ENCODE measurements around the gene CASP3.
"Not testable (repeated sequence)": the region's sequence is repeated elsewhere in the genome, so short reads cannot be mapped to it uniquely, and the experiment has no call there.

DNA sequence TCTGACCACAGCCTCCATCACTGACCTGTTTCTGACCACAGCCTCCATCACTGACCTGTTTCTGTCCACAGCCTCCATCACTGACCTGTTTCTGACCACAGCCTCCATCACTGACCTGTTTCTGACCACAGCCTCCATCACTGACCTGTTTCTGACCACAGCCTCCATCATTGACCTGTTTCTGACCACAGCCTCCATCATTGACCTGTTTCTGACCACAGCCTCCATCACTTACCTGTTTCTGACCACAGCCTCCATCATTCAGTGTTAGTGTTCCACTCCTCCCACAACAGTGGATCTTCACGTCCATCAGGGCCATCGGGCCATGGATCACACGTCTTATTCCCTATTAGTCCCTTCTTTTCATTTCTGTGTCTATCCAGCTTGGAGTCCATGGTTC, 24.7 kb downstream of the CASP3 start:
- not testable (repeated sequence) for TF ChIP-seq POLR2AphosphoS5, POLR2A (IDR thresholded peaks at IDR 0.05)
- TF ChIP-seq, protein P1, sequence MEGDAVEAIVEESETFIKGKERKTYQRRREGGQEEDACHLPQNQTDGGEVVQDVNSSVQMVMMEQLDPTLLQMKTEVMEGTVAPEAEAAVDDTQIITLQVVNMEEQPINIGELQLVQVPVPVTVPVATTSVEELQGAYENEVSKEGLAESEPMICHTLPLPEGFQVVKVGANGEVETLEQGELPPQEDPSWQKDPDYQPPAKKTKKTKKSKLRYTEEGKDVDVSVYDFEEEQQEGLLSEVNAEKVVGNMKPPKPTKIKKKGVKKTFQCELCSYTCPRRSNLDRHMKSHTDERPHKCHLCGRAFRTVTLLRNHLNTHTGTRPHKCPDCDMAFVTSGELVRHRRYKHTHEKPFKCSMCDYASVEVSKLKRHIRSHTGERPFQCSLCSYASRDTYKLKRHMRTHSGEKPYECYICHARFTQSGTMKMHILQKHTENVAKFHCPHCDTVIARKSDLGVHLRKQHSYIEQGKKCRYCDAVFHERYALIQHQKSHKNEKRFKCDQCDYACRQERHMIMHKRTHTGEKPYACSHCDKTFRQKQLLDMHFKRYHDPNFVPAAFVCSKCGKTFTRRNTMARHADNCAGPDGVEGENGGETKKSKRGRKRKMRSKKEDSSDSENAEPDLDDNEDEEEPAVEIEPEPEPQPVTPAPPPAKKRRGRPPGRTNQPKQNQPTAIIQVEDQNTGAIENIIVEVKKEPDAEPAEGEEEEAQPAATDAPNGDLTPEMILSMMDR (IDR thresholded peaks at IDR 0.05), result not testable (repeated sequence)
